HG02840 (cell line): ENCODE data around the gene ADGRF3.
"Not testable (repeated sequence)": the region's sequence is repeated elsewhere in the genome, so short reads cannot be mapped to it uniquely, and the experiment has no call there.

Source experiments
- ATAC-seq: cut with Tn5 transposase; IDR thresholded peaks from one replicate; pipeline ENCODE4 v1.9.1; 2021; ENCODE audit warnings: mild to moderate bottlenecking, moderate library complexity, moderate number of reproducible peaks; ENCODE audit not compliant: unreplicated experiment, low FRiP score

The ADGRF3 gene

GRCh38 chr2:26283606-26284005, 63.0 kb downstream of the ADGRF3 start:
- no peak for ATAC-seq

GRCh38 chr2:26281226-26281625, 65.4 kb downstream of the ADGRF3 start:
- ATAC-seq: no peak

- ATAC-seq: no peak
Measured at GRCh38 chr2:26279886-26280285, 66.7 kb downstream of the ADGRF3 start.

- no peak for ATAC-seq
Measured at GRCh38 chr2:26276484-26277227, 69.9 kb downstream of the ADGRF3 start.

- ATAC-seq: no peak
Measured at GRCh38 chr2:26274058-26274613, 72.5 kb downstream of the ADGRF3 start.

GRCh38 chr2:26273501-26273900, 73.1 kb downstream of the ADGRF3 start:
- ATAC-seq: no peak

- ATAC-seq: no peak
Measured at GRCh38 chr2:26270373-26270772, 76.2 kb downstream of the ADGRF3 start.

- no peak for ATAC-seq
Measured at GRCh38 chr2:26269571-26270158, 76.9 kb downstream of the ADGRF3 start.

- ATAC-seq: not testable (repeated sequence)
Measured at GRCh38 chr2:26268670-26269385, 77.8 kb downstream of the ADGRF3 start.

- ATAC-seq: no peak
Measured at GRCh38 chr2:26268213-26268612, 78.4 kb downstream of the ADGRF3 start.

- not testable (repeated sequence) for ATAC-seq
Measured at GRCh38 chr2:26258836-26259235, 87.8 kb downstream of the ADGRF3 start.
